ENCODE results near the gene TSPAN5. TPM values are rescaled to one million over a fixed set of nuclear protein-coding genes. Genes with fewer than 3 reads are reported as not detected.

TSPAN5 gene
- total RNA-seq, 1 experiment from 2014 or later = 18.4 TPM

DNA sequence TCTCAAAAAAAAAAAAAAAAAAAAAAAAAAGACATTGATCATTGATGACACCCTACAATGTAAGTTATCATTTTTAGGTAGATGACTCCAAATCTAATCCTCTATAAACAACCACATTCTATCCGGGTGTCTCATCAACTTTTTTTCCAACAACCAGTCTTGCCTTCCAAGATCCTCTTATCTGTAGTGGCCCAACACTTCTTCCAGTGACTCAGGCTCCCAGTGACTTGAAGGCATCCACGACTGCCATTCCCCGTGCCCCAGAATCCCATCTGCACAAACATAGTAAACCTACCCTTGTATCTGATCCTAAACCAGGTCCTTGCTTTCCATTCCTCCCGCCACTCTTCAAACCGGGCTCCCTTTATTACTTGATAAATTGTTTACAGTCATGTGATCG lies 15.6 kb upstream of the TSPAN5 start:
- DNase-seq (ENCODE audit: low spot score) = no peak

DNA sequence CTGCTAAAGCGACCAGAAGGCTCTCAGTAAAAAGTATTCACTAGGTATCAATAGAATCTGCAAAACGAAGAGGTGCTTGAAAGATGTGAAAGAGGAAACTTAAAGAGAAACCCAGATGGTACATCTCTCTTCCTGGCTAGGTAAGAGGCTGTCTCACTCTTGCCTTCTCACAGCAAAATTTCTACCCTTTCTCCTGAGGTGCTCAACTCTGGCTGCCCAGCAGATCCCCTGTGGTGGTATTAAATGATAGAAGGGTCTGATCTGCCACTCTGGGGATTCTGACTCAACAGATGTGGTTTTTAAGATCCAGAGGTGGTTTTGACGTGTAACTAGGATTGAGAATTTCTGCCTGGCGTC lies 14.9 kb upstream of the TSPAN5 start:
- no peak for DNase-seq (ENCODE audit: low spot score)

DNA sequence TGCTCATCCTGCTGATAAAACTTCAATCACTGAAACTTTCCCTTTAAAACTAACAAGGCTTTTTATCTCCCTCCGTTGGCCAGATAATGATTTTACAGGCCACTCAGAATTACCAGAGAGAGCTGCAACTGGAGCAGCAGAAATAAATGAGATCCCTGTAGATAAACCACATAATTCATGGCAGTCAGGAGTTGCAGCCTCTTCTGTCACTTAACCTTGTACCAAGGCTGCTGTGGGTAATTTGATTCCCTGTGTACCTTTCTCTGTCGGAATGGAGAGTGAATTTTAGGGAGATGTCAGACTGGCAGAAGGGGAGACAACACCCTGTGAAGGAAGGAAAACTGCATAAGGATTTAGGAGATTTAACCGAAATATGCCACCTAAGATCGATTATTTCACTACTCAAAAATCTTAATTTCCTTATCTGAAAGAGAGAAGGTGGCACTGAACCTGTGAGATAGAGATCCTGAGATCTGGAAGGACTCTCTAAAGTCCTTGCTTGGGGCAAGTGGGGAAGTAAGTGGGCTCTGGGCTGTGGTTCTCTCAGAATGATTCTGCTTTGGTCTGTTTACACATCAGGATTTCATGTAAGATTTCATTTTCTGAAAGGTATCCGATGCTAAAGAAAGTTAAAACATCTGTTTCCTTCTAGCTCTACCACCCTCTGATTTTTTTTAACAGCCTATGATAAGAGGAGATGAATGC lies 14.3 kb upstream of the TSPAN5 start:
- DNase-seq (ENCODE audit: low spot score) = no peak

DNA sequence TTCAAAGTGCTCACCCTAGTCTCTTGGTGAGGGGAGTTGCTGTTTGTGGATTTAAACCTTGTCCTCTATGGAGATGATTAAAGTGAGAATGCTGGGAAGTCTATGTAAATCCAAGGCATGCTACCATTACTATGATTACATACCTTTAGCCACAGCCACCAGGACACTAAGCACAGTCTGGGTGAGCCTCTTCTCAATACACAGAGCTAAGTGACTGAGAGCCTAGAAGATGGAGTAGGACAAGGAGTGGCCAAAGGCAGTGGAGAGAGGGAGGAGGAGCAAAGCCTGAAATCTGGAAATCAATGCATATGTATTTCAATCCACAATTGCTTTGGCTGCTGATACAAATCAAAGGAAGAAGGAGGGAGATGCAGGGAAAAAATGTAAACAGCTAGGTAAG lies 12.7 kb upstream of the TSPAN5 start:
- no peak for DNase-seq (ENCODE audit: low spot score)

DNA sequence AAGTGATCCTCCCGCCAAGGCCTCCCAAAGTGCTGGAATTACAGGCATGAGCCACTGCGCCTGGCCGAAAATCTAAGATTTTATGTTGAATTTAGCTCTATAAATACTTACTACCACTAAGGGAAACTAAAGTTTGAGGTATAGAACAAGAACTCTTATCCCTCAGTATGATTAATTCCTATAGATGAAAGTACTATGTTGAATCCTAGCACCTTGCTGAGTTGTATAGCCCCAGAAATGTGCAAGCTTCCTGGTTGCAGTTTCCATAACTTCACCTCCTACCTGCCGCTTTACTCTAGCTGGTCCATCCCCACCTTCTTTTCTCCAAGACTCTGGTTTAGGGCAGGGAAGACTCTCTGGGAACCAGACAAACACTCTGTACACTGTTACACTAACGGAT lies 11.8 kb upstream of the TSPAN5 start:
- no peak for DNase-seq (ENCODE audit: low spot score)

DNA sequence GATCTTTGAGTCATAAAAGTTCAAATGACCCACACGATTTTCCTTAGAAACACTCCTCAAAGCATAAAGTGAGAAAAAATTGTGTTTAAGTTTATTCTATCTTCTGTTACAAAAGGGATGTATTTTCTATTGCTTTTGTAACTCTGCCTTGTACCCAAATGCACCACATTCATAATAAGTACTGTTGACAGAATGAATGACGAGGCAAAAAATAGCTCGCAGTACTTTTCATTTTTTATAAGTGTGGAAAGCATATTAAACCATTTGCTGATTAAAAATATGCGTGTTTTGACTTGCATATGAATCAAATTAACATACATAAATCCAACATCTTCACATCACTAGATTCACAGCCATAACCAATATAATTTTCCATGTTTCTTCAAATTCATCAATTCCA lies 11.2 kb upstream of the TSPAN5 start:
- no peak for DNase-seq (ENCODE audit: low spot score)

DNA sequence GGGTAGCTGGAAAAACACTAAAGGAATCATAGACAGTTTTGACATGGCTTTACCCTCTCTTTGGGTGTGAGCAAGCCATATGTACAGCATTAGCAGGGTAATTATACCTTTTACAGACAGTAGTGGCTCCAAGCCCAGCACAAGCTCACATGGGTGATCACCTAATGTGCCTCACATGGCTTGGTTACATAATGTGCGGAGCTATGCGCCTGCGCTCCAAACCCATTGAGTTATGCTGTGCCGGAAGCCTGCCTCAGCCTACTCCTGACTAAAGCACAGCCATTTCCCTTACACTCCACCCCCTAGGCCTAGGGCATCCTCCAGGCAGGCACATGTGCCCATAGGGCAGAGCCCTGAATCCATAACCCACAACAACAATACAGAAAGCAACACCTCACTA lies 6.5 kb upstream of the TSPAN5 start:
- DNase-seq (ENCODE audit: low spot score) = no peak

DNA sequence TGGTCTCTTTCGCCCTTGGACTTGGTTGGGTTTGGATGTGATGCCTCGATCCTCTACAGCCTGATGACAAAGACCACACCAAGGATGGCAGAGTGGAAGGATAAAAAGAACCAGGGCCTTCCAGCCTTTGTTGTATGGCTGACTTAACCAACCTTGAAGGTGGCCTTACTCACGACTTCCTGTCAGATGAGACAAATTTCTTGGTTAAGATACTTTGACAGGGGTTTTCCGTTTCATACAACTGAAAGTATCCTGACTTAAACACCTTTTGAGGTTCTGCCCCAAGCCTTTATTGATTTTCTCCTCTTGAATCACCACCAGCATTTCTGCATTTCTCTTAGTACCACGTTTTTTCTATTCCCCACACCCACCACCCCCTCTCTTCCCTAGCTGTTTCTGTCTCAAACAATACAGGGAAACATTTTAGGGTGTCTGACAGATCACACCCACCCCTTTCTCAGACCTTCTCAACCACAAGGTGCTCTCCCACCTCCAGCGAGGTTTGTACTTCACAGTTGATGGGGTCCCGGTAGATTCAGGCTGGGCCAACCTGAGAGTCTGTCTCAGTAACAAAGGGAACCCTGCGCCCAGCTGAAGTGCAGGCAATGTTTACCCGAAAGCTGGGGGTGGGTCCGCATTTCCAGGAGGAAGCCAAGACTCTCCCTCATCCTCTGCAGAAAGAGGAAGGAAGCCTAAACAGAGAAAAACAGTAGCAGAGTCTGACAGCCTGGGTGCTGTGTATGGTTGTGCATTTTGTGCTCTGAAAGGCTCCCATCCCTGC lies 5.0 kb upstream of the TSPAN5 start:
- DNase-seq (ENCODE audit: low spot score) = no peak

DNA sequence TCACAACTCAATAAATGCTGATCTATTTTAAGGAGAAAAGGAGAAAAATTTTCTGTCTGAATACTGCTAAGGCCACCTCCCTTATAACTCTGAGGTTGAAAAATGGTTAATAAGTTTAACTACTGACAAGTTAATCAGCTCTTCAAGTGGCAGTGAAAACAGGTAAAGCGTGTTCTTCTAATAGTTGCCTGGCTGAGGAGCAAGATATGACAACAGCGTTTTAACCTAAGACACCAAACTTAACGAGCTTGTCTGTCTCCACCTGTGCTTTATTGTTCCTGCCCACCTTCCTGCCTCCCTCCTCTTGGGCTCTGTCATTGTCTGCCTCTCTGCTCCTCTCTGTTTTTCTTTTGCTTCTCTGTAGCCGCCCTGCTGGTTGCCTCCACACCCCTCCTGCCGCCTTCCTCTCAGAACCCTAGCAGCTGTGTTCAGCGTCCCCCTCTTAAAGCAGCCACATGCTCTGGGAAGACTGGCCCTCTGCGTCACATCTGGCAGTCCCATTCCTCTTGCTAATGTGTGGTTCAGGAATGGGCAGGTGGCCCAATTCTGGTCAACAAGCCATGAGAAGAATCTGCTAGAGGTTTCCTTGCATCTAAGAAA lies 4.3 kb upstream of the TSPAN5 start:
- DNase-seq (ENCODE audit: low spot score) = no peak

DNA sequence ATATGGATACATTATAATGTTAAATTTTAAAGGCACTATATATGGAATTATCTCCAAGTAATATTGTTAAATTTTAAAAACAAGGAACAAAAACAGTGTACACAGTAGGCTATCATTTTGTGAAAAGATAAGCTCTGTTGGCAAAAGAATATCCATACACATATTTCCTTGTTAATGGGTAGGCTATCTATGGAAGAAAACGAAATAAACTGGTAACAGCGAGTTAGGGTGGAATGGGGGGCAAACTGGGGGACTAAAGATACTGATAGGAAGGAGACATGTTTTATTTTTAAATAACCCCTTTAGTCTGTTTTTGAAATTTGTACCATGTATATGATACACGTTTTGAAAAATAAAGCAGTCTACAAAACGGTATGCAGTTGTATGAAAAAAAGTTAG lies 3.6 kb upstream of the TSPAN5 start:
- no peak for DNase-seq (ENCODE audit: low spot score)

DNA sequence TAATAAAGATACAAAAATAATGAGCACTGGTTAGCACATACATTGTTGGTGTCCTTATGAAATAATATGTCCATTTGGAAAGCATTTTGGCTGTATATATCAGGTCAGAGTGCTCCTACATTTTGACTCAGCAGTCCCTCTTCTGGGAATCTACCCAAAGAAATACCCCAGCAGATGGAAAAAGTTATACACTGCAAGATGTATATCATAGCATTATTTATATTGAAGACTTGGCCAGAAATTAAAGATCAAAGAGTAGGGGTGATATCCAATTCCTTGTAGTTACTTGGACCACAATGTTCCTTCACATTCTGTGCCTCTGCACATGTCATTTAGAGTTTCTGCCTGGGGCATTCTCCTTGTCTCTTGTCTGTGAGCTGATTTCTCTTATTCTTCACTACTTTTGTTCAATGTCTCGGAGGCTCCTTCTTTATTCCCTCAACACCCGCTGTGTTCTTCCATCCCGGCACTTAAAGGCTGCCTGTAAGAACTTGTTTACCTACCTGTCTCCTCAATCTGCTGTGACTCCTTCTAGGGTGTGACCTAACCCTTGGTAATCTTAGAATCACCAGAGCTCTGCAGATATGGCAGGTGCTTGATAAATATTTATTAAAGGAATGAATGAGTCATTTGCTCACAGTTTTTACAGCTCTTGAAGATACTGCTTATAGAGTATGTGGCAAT lies 3.1 kb upstream of the TSPAN5 start:
- DNase-seq (ENCODE audit: low spot score) = no peak

DNA sequence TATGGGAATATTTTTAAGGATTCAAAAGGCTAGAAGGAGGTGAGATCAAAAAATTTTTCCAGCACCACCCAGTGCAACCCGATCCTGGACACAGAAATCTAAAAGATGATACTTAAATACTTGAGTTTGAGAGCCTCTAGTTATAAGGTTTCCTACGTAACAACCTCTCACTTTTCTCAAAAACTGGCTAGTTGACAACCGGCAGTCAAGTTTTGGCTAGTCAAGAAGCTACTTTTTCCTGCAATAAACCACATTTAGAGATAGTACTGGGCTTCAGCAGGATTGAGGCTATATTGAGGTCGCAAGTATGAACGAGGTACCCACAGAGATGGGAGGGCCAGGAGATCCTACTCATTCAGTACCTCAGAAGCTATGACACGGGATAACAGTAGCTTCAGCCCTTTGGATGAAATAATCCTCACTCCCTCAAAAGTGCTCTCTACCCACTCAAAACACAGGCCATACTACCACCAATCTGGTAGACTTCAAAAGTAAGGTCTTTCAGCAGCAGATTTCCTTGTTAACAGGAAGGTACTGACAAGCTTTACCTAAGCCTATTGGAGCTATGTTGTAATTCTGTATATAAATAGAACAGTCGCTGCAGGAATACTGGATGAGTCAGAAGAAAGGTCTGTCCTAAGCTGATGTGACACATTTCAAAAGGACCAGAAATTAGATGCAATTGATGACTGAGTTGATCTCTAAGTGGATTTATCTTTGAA lies 1.5 kb upstream of the TSPAN5 start:
- peak; percentile 66 for DNase-seq (ENCODE audit: low spot score)

DNA sequence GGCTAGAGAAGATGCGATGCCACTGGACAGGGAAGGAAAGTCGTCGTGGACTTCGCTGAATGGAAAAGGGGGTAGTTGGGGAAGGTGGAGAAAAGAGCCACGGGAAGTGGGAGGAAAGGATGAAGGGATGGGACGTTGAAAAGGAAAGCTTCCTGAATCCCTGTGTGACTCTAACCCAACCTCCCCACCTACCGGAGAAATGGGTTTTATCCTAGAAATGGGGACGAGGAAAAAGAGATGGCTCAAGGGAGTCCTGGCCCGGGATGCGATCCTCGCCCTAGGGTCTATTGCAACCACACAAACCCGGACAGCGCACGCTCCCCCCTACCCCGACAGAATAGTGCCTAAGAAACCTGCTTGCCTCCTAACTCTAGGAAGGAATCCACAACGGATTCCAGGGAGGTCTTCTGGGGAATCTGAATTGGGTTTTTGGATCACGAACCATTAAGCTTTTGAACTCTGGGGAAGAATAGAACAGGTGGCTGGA lies 738 bp upstream of the TSPAN5 start:
- peak; percentile 29 for DNase-seq (ENCODE audit: low spot score)

DNA sequence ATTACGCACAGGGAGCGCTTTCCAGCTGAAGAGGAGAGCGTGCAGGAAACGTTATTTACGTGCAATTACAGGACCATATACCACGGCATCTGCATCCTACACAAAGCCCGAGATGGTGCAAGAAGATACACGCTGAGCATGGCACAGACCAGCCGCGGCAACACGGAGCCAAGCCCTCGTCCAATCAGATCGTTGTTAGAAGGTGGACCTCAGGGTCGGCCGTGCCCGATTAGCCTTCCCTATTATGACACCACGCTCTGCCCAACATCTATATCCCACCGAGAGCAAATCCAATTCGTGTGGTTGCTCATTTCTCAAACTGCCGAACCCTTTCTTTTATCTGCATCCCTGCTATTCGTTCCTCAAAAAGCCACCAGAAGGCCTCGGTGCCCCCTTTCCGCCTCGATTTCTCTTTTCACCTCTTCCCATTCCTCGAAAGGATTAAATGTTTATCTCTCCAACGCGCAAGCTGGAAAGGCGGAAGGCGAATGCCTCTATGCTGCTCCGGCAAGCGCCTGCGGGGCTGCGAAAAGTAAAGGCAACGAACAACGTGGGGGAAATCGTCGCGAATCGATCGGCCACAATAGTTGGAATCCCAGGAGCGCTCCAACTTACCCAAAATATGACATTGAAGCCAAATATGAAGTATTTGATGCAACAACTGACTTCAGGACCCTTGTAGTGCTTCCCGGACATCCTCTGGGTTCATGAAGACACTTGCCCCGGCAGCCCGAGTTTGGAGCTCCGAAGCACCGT lies 702 bp downstream of the TSPAN5 start:
- DNase-seq (ENCODE audit: low spot score) = peak; percentile 46

DNA sequence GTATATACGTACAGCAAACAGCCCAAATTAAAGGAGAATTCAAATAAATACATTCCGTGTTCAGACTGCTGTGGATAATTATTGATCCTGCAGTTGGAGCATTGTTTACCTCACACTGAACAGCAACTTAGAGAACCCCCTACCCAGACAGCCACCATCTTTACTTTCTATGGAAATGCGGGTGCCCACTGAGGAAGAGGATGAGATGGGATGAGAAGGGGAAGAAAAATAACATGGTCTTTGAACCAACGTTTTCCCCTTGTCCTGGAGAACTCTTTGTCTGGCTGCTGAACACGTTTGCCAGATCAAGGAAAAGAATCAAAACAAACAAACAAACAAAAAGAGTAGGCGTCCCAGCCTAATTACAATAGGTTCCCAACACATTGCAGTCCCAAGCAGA lies 1.5 kb downstream of the TSPAN5 start:
- DNase-seq (ENCODE audit: low spot score) = no peak

DNA sequence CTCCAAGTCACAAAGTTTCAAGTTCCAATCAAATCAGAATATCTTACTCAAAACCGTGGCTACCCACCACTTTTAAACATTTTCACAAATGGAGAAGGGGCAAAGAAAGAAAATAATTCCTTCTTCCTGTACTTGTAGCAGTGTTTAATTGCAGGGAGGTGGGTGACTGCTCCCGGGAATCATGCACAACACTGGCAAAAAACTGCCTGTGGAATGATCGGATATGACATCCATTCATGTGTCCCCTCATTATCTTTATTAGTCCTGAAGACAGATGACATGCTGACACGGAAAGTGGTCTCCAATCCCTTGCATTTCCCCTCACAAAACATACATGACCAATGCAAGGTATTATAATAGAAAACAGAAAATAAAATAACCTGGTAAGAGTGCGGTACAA lies 2.0 kb downstream of the TSPAN5 start:
- no peak for DNase-seq (ENCODE audit: low spot score)

DNA sequence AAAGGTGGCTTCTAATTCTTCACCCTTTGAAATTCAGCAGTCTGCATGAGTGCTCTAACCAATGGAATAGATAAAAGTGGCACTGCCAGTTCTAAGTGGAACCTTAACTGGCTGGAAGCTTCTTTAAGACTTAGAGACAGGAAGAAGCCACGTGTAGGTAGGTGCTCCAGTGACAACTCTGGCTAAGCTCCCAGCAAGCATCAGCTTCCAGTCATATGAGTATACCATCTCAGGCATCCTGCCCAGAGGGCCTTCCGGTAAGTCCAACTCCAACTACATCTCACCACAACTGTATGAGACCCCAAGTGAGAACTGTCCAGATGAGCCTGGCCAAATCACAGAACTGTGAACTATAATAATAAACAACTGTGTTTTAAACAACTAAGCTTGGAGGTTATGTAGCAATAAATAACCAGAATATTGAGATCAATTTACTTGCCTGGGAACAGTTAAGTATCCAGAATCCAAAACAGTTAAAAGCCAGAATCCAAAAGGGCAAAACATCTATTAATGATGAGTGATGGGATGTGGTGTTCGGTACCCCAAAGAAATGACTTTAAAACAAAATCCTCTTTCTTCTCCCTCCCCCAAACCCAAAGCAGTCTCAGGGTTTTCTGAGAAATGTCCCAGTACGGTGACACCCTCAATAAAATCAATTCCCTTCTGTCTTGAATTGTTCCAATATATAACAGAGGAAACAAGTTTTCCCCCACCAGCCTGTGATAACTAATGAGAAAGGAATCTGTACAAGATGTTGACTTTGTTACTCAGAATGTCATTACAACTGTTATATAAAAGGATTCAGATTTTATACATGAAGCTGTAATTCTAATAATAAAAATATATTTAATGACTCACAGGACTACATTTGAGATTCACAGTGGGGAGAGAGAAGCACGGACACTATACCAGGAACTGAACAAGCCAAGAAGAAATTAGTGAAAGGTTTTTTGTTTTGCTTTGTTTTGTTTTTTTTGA lies 4.2 kb downstream of the TSPAN5 start:
- DNase-seq (ENCODE audit: low spot score) = peak; percentile 85

DNA sequence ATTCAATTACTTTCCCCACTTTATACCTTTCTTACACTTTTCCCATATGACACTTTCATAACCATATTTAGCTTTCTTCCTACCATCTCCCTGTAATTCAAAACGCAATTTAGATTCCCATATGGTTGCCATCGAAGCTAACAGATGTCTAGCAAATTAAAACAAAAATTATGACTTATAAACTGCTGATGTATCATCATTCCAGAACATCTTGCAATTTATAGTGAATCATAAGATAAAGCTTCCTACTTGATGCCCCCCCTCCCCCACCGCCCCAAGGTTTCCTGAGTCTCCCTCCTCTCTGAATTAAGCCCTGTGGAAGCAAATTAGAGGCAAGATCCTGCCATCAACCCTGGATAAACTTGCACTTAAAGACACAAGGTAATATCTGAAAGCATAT lies 5.4 kb downstream of the TSPAN5 start:
- peak; percentile 23 for DNase-seq (ENCODE audit: low spot score)

DNA sequence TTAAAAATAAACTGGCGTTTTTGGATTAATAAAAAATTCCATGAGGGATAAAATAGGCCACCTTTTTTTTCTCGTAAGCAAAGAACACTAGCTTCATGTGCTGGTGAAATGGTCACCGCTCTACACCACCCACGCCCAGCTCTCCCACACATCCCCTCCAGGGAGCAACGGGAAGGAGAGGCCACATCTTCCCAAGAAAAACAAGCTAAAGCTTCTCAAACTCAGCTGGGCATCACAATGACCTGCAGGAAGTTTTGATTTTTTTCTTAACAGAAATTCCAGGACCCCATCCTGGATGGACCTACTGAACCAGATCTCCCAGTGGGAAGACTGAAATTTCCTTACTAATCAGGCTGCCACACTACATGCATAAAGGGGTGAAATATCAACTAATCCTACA lies 9.8 kb downstream of the TSPAN5 start:
- no peak for DNase-seq (ENCODE audit: low spot score)

DNA sequence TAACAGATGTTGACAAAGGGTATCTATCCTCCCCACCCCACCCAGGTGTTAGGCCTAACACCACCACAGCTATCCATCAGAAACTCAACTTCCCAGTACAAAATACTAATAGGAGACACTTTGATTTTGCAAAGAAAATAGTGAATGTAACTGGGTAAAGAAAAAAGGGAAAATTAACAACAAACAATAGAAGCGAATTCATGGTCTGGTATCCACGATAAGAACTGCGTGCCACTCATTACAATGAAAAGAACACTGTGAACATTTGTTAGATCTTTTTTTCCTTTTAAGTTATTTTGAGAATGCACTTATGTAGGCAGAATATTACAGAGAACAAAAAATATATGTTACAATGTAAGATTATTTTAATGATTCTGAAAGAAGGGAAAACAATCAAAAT lies 12.0 kb downstream of the TSPAN5 start:
- no peak for DNase-seq (ENCODE audit: low spot score)
